ENCODE measurements around the gene VAC14. TPM values are rescaled to one million over a fixed set of nuclear protein-coding genes. Genes with fewer than 3 reads are reported as not detected.

Gene VAC14
- polyA plus RNA-seq, 1 donor = 40.3 TPM

- no CpG with 5 or more reads among the region's 9 CpGs for WGBS (ENCODE audit: insufficient coverage, low lambda C conversion rate)
- Histone ChIP-seq H3K27ac (ENCODE audit: low read length) (peak overlapping the region; percentile 77), H3K27me3 (ENCODE audit: control insufficient read depth, insufficient read depth, low read length) (no peaks in the 10 kb centered on the region), H3K9me3 (ENCODE audit: control insufficient read depth, low read depth, low read length) (no peaks in the 10 kb centered on the region), H3K4me1 (ENCODE audit: control insufficient read depth, insufficient read depth, low read length) (peaks cover 23% of the 10 kb centered on the region), H3K36me3 (ENCODE audit: control insufficient read depth, insufficient read depth, low read length) (peaks cover 43% of the 10 kb centered on the region), H3K4me3 (ENCODE audit: low read length) (no peak overlapping the region)
- DNase-seq = peak in 1 of 2 donors; percentile 27
Measured at GRCh38 chr16:70726892-70727361, 74.0 kb downstream of the VAC14 start.

- DNase-seq = peak; percentile 49 to 57
- H3K27ac ChIP-seq (ENCODE audit: low read length) = peak overlapping the region; percentile 77
- peaks cover 23% of the 10 kb centered on the region for H3K4me1 ChIP-seq (ENCODE audit: control insufficient read depth, insufficient read depth, low read length)
- no peaks in the 10 kb centered on the region for H3K9me3 ChIP-seq (ENCODE audit: control insufficient read depth, low read depth, low read length)
- no CpG with 5 or more reads among the region's 31 CpGs for WGBS (ENCODE audit: insufficient coverage, low lambda C conversion rate)
- H3K4me3 ChIP-seq (ENCODE audit: low read length) = no peak overlapping the region
- H3K27me3 ChIP-seq (ENCODE audit: control insufficient read depth, insufficient read depth, low read length) = no peaks in the 10 kb centered on the region
- H3K36me3 ChIP-seq (ENCODE audit: control insufficient read depth, insufficient read depth, low read length) = peaks cover 46% of the 10 kb centered on the region
Measured at GRCh38 chr16:70725912-70726828, 74.8 kb downstream of the VAC14 start.

DNA sequence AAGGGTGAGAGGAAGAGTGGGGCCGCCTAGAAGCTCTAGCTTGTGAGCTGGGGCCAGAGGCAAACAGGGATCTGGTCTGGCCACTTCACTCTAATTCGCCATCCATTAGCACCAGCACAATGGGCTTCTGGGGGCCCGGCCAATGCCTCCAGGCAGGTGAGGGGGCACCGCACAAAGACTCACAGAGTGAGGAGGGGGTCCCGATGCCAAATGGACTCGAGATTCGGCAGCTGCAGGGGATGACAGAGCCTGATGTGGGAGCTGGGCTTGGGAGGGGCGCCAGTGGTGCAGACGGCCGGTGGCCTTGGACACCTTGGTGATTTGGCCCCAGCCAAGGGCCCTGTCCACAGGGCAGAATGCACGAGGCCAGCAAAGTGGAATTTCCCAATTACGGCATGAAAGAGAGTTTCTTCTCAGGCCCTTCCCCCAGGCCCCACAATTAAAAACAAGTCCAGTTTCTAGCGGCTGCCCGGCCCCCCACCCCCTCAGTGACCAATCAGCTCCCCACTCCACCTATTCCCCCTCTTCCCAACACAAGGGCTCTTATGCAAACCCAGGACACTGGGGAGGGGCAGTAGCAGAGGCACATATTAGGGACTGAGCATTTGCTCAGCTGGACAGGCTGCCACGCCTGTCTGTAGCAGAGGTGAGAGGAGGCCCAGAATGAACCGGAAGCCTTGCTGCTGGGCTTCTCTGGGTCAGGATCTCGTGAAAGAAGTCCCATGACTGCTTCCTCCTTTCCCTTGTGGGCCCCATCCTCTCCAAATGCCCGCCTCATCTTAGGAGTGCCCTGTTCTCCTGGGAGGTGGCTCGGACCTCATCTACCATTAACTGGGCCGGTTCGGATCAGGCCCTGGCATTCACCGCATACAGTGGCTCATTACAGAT is 75.7 kb downstream of the VAC14 start:
- WGBS (ENCODE audit: insufficient coverage, low lambda C conversion rate) = no CpG with 5 or more reads among the region's 22 CpGs
- no peaks in the 10 kb centered on the region for H3K9me3 ChIP-seq (ENCODE audit: control insufficient read depth, low read depth, low read length)
- H3K4me1 ChIP-seq (ENCODE audit: control insufficient read depth, insufficient read depth, low read length) = peaks cover 23% of the 10 kb centered on the region
- no peak overlapping the region for H3K4me3 ChIP-seq (ENCODE audit: low read length)
- H3K36me3 ChIP-seq (ENCODE audit: control insufficient read depth, insufficient read depth, low read length) = peaks cover 47% of the 10 kb centered on the region
- H3K27me3 ChIP-seq (ENCODE audit: control insufficient read depth, insufficient read depth, low read length) = no peaks in the 10 kb centered on the region
- peak overlapping the region; percentile 77 for H3K27ac ChIP-seq (ENCODE audit: low read length)
- DNase-seq = no peak

GRCh38 chr16:70724146-70725023 is 76.6 kb downstream of the VAC14 start:
- H3K36me3 ChIP-seq (ENCODE audit: control insufficient read depth, insufficient read depth, low read length) = peaks cover 43% of the 10 kb centered on the region
- DNase-seq = no peak

DNA sequence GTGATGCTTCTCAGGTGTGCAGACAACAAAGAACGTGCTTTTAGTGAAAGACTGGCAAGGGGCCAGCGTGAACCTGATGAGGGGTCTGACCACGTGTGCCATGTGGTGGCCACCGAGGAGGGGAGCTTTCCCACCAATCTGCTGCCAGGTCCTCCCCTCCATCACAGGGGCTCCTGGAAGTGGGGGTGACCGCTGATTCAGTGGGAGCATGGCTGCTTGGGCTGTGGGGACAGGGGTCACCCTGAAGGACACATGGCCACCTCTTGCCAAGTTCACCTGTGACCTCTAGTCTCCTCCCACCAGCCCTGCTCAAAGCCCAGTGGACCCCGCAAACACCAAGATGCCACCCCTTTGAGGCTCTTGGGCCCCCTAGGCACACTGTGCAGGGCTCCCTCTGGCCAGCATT is 77.2 kb downstream of the VAC14 start:
- no peak overlapping the region for H3K27ac ChIP-seq (ENCODE audit: low read length)
- H3K4me1 ChIP-seq (ENCODE audit: control insufficient read depth, insufficient read depth, low read length) = peaks cover 23% of the 10 kb centered on the region
- no peak overlapping the region for H3K4me3 ChIP-seq (ENCODE audit: low read length)
- DNase-seq = no peak
- H3K9me3 ChIP-seq (ENCODE audit: control insufficient read depth, low read depth, low read length) = no peaks in the 10 kb centered on the region
- H3K36me3 ChIP-seq (ENCODE audit: control insufficient read depth, insufficient read depth, low read length) = peaks cover 39% of the 10 kb centered on the region
- WGBS (ENCODE audit: insufficient coverage, low lambda C conversion rate) = no CpG with 5 or more reads among the region's 6 CpGs
- no peaks in the 10 kb centered on the region for H3K27me3 ChIP-seq (ENCODE audit: control insufficient read depth, insufficient read depth, low read length)

More at GRCh38 chr16:70724146-70725023, 76.6 kb downstream of the VAC14 start:
- H3K27ac ChIP-seq (ENCODE audit: low read length) = peak overlapping the region; percentile 77
- no CpG with 5 or more reads among the region's 15 CpGs for WGBS (ENCODE audit: insufficient coverage, low lambda C conversion rate)
- peaks cover 23% of the 10 kb centered on the region for H3K4me1 ChIP-seq (ENCODE audit: control insufficient read depth, insufficient read depth, low read length)
- no peaks in the 10 kb centered on the region for H3K27me3 ChIP-seq (ENCODE audit: control insufficient read depth, insufficient read depth, low read length)
- no peak overlapping the region for H3K4me3 ChIP-seq (ENCODE audit: low read length)
- no peaks in the 10 kb centered on the region for H3K9me3 ChIP-seq (ENCODE audit: control insufficient read depth, low read depth, low read length)

GRCh38 chr16:70721202-70721963 is 79.6 kb downstream of the VAC14 start:
- Histone ChIP-seq H3K4me3 (ENCODE audit: low read length) (no peak overlapping the region), H3K36me3 (ENCODE audit: control insufficient read depth, insufficient read depth, low read length) (peaks cover 32% of the 10 kb centered on the region), H3K4me1 (ENCODE audit: control insufficient read depth, insufficient read depth, low read length) (peaks cover 25% of the 10 kb centered on the region), H3K27ac (ENCODE audit: low read length) (no peak overlapping the region), H3K9me3 (ENCODE audit: control insufficient read depth, low read depth, low read length) (no peaks in the 10 kb centered on the region), H3K27me3 (ENCODE audit: control insufficient read depth, insufficient read depth, low read length) (no peaks in the 10 kb centered on the region)
- no peak for DNase-seq
- WGBS (ENCODE audit: insufficient coverage, low lambda C conversion rate) = 89% methylated on average over 3 of the region's 18 CpGs

- WGBS (ENCODE audit: insufficient coverage, low lambda C conversion rate) = 80% methylated on average over 1 of the region's 18 CpGs
- DNase-seq = no peak
- no peaks in the 10 kb centered on the region for H3K27me3 ChIP-seq (ENCODE audit: control insufficient read depth, insufficient read depth, low read length)
- peaks cover 31% of the 10 kb centered on the region for H3K36me3 ChIP-seq (ENCODE audit: control insufficient read depth, insufficient read depth, low read length)
- peaks cover 25% of the 10 kb centered on the region for H3K4me1 ChIP-seq (ENCODE audit: control insufficient read depth, insufficient read depth, low read length)
- no peak overlapping the region for H3K27ac ChIP-seq (ENCODE audit: low read length)
- H3K4me3 ChIP-seq (ENCODE audit: low read length) = no peak overlapping the region
- no peaks in the 10 kb centered on the region for H3K9me3 ChIP-seq (ENCODE audit: control insufficient read depth, low read depth, low read length)
Measured at GRCh38 chr16:70720425-70721201, 80.3 kb downstream of the VAC14 start.

DNA sequence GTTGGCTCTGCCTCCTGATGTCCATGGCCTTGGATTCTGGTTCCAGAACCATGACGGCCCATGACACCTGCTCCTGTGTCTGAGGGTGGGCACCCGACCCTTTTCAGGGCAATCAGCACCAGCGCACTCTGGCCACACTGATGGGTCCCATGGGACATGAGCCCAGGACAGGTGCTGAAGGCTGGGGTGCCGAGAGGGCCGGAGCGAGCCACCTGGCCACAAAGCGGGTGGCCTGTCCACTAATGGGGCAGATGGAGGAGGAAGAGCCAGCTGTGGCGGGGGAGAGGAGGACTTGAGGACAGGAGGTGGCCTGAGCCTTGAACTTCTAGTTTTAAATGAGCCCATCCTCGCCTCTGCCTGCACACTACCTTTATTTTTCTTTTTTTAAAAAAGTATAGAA is 83.9 kb downstream of the VAC14 start:
- Histone ChIP-seq H3K27me3 (ENCODE audit: control insufficient read depth, insufficient read depth, low read length) (no peaks in the 10 kb centered on the region), H3K27ac (ENCODE audit: low read length) (no peak overlapping the region), H3K4me3 (ENCODE audit: low read length) (no peak overlapping the region), H3K9me3 (ENCODE audit: control insufficient read depth, low read depth, low read length) (no peaks in the 10 kb centered on the region), H3K36me3 (ENCODE audit: control insufficient read depth, insufficient read depth, low read length) (peaks cover 25% of the 10 kb centered on the region), H3K4me1 (ENCODE audit: control insufficient read depth, insufficient read depth, low read length) (peaks cover 22% of the 10 kb centered on the region)
- DNase-seq = no peak
- WGBS (ENCODE audit: insufficient coverage, low lambda C conversion rate) = no CpG with 5 or more reads among the region's 9 CpGs
